Lower leg skin (tissue), 4 donors: ENCODE data around the gene PIGS. TPM values are rescaled to one million over a fixed set of nuclear protein-coding genes. Genes with fewer than 3 reads are reported as not detected.

ENCODE experiments used
- DNase-seq, 2 donors: peaks; one replicate each; pipeline ENCODE4 v3.0.0-alpha.2; 2019; ENCODE audit warnings: low spot score in 2 of 2
- H3K4me3 ChIP-seq: fragments of 200-600 bp; sonication (generic); 2 replicates; pipeline ENCODE4 v1.5.1; 2017; ENCODE audit warnings: mild to moderate bottlenecking, low read depth; ENCODE audit not compliant: poor library complexity, severe bottlenecking
- CTCF ChIP-seq, 3 donors: fragments of 450-650 bp; IDR thresholded peaks; one replicate each; pipeline ENCODE4 v1.5.1; 2016; ENCODE audit warnings: antibody characterized with exemption in 3 of 3, mild to moderate bottlenecking in 3 of 3, moderate library complexity in 2 of 3
- POLR2A ChIP-seq, 2 donors: fragments of 450-650 bp; IDR thresholded peaks; one replicate each; pipeline ENCODE4 v1.6.1; 2016 to 2017; ENCODE audit warnings: antibody characterized with exemption in 2 of 2, mild to moderate bottlenecking in 1 of 2, moderate library complexity in 1 of 2
- WGBS, 2 donors: methylation state at CpG; one replicate each; pipeline ENCODE4 v1.1.5; 2018; 5-methylcytosine and 5-hydroxymethylcytosine counted together
- intact Hi-C: fragments of 100-400 bp; cut with DNase I; formaldehyde crosslinking; loops from one replicate; pipeline ENCODE4 v1.15.0; 2023; ENCODE audit warnings: low total_unique reads
- total RNA-seq, 4 donors: library from RNA; depleted of rRNA; stranded (reverse); fragments of >200 nt; gene quantifications; one replicate each; pipeline ENCODE4 v1.1.0, GENCODE V29; 2016

PIGS gene
- total RNA-seq, 4 donors from 2014 or later, result 57.6 to 84.0 (median 75.1) TPM

GRCh38 chr17:28503420-28503819, 67.9 kb downstream of the PIGS start:
- 81 to 82% methylated on average over 3 of the region's 3 CpGs for WGBS, 2 donors
- H3K4me3 ChIP-seq, result no peak overlapping the region
- intact Hi-C loops, result no loop called here
- TF ChIP-seq CTCF (IDR thresholded peaks at IDR 0.05) (no peak), POLR2A (IDR thresholded peaks at IDR 0.05) (no peak)
- no peak for DNase-seq

Other genes with a start within 250 kb of the PIGS start
- 10 to 100 TPM; 22.6 to 40.8 (median 26.7) TPM for gene IFT20, start 236.1 kb downstream of the PIGS start, total RNA-seq
- 10 to 100 TPM; 23.6 to 42.6 (median 36.9) TPM for gene TNFAIP1, start 235.8 kb downstream of the PIGS start, total RNA-seq
- 10 to 100 TPM; 52.1 to 90.2 (median 73.7) TPM for gene POLDIP2, start 214.0 kb downstream of the PIGS start, total RNA-seq
- gene SEBOX, start 206.3 kb downstream of the PIGS start, total RNA-seq, result not detected
- gene VTN, start 201.2 kb downstream of the PIGS start, total RNA-seq, result under 1 TPM in 1 of 4 donors, not detected in 3; 0.10 TPM
- 10 to 100 TPM in 3 of 4 donors, 1 to 10 TPM in 1; 4.0 to 15.4 (median 12.1) TPM for gene SARM1, start 199.8 kb downstream of the PIGS start, total RNA-seq
- 10 to 100 TPM in 1 of 4 donors, 1 to 10 TPM in 2, under 1 TPM in 1; 0.89 to 11.5 (median 4.5) TPM for gene SLC46A1, start 165.3 kb downstream of the PIGS start, total RNA-seq
- gene SLC13A2, start 97.9 kb downstream of the PIGS start, total RNA-seq, result 10 to 100 TPM in 2 of 4 donors, 1 to 10 TPM in 2; 1.2 to 13.2 (median 9.8) TPM
- 10 to 100 TPM; 28.9 to 65.0 (median 45.4) TPM for gene FOXN1, start 65.2 kb downstream of the PIGS start, total RNA-seq
- gene UNC119, start 18.9 kb downstream of the PIGS start, total RNA-seq, result 10 to 100 TPM; 41.2 to 41.6 (median 41.4) TPM
- 100 to 1,000 TPM; 109 to 186 (median 138) TPM for gene ALDOC, start 5.4 kb upstream of the PIGS start, total RNA-seq
- 10 to 100 TPM in 1 of 4 donors, 1 to 10 TPM in 3; 4.0 to 12.4 (median 7.7) TPM for gene SPAG5, start 27.5 kb upstream of the PIGS start, total RNA-seq
- gene RSKR, start 42.7 kb upstream of the PIGS start, total RNA-seq, result 1 to 10 TPM; 6.7 to 8.7 (median 6.9) TPM
- 10 to 100 TPM; 51.0 to 93.7 (median 83.7) TPM for gene BLTP2, start 73.6 kb upstream of the PIGS start, total RNA-seq
- gene SDF2, start 90.4 kb upstream of the PIGS start, total RNA-seq, result 10 to 100 TPM; 36.6 to 47.4 (median 38.0) TPM
- gene SUPT6H, start 90.7 kb upstream of the PIGS start, total RNA-seq, result 10 to 100 TPM; 47.2 to 86.7 (median 71.3) TPM
- gene PROCA1, start 140.4 kb upstream of the PIGS start, total RNA-seq, result 1 to 10 TPM in 3 of 4 donors, not detected in 1; 1.0 to 3.7 (median 3.3) TPM
- 100 to 1,000 TPM in 2 of 4 donors, 10 to 100 TPM in 2; 76.6 to 138 (median 103) TPM for gene RAB34, start 146.3 kb upstream of the PIGS start, total RNA-seq
- 100 to 1,000 TPM; 538 to 966 (median 735) TPM for gene RPL23A, start 148.5 kb upstream of the PIGS start, total RNA-seq
- 10 to 100 TPM in 3 of 4 donors, 1 to 10 TPM in 1; 9.4 to 33.6 (median 23.5) TPM for gene TLCD1, start 154.7 kb upstream of the PIGS start, total RNA-seq
- gene NEK8, start 157.3 kb upstream of the PIGS start, total RNA-seq, result 1 to 10 TPM; 2.1 to 9.5 (median 4.4) TPM
- gene TRAF4, start 172.5 kb upstream of the PIGS start, total RNA-seq, result 10 to 100 TPM; 11.0 to 30.9 (median 21.8) TPM